GM12874 (cell line): ENCODE results near the gene TLR2.

Experiments used
- CTCF ChIP-seq: IDR thresholded peaks from 2 replicates; pipeline ENCODE4 v1.5.1; 2011; ENCODE audit warnings: low read depth, mild to moderate bottlenecking, control low read depth, low read length, moderate library complexity; ENCODE audit not compliant: insufficient read depth

The TLR2 gene

GRCh38 chr4:153649572-153649991 is 34.5 kb upstream of the TLR2 start:
- no peak for TF ChIP-seq CTCF

- no peak for TF ChIP-seq CTCF
Measured at GRCh38 chr4:153651116-153651515, 33.0 kb upstream of the TLR2 start.

GRCh38 chr4:153651587-153651986 is 32.5 kb upstream of the TLR2 start:
- no peak for TF ChIP-seq CTCF

GRCh38 chr4:153652051-153652784 is 31.9 kb upstream of the TLR2 start:
- TF ChIP-seq CTCF, result no peak

- no peak for TF ChIP-seq CTCF
Measured at GRCh38 chr4:153655002-153655541, 29.0 kb upstream of the TLR2 start.

- TF ChIP-seq CTCF, result no peak
Measured at GRCh38 chr4:153655928-153656327, 28.2 kb upstream of the TLR2 start.

GRCh38 chr4:153661215-153661822 is 22.8 kb upstream of the TLR2 start:
- TF ChIP-seq CTCF, result no peak
